Kidney (tissue), 14 donors: Measurements from ENCODE around the gene TMEM97. TPM values are rescaled to one million over a fixed set of nuclear protein-coding genes. Genes with fewer than 3 reads are reported as not detected.
A peak's percentile ranks its signal among the peaks of the same experiment; 100 is the strongest.

Experiments used
- DNase-seq, 5 donors: peaks; one replicate each; pipeline ENCODE4 v3.0.0-alpha.2; 2013 to 2020
- FAIRE-seq: peaks from 2 replicates; lab custom pipeline; 2012; peaks lifted over from hg19 to GRCh38; lab: Jason Lieb, UNC
- H3K27ac ChIP-seq, 2 donors: one replicate each; pipeline ENCODE4 v1.7.0; 2013; ENCODE audit warnings: low read depth in 2 of 2, low read length in 2 of 2, inconsistent platforms in 1 of 2
- H3K27me3 ChIP-seq: one replicate; pipeline ENCODE4 v1.7.1; 2013; ENCODE audit warnings: low read length, inconsistent platforms; ENCODE audit not compliant: control insufficient read depth, insufficient read depth
- H3K36me3 ChIP-seq, 3 donors: one replicate each; pipeline versions ENCODE4 v1.7.0 to v1.7.1; 2013; ENCODE audit warnings: low read length in 3 of 3, control low read depth in 1 of 3, inconsistent platforms in 1 of 3; ENCODE audit not compliant: insufficient read depth in 3 of 3, control insufficient read depth in 2 of 3
- H3K4me1 ChIP-seq, 3 donors: one replicate each; pipeline versions ENCODE4 v1.7.0 to v1.7.1; 2013; ENCODE audit warnings: low read length in 3 of 3, inconsistent platforms in 1 of 3, low read depth in 1 of 3; ENCODE audit not compliant: control insufficient read depth in 2 of 3, insufficient read depth in 2 of 3
- H3K4me3 ChIP-seq, 3 donors: one replicate each; pipeline versions ENCODE4 v1.7.0 to v1.8.1; 2013; ENCODE audit warnings: low read length in 3 of 3, control low read depth in 1 of 3, inconsistent platforms in 1 of 3
- H3K9ac ChIP-seq, 3 donors: one replicate each; pipeline versions ENCODE4 v1.7.0 to v1.7.1; 2013; ENCODE audit warnings: low read length in 3 of 3, control low read depth in 1 of 3, inconsistent platforms in 1 of 3
- H3K9me3 ChIP-seq, 3 donors: one replicate each; pipeline versions ENCODE4 v1.7.0 to v1.7.1; 2013; ENCODE audit warnings: low read length in 3 of 3, control low read depth in 1 of 3, inconsistent platforms in 1 of 3; ENCODE audit not compliant: control insufficient read depth in 2 of 3, insufficient read depth in 1 of 3
- CTCF ChIP-seq: IDR thresholded peaks from 3 replicates; pipeline ENCODE4 v1.5.1; 2012; ENCODE audit warnings: mild to moderate bottlenecking, moderate library complexity, borderline replicate concordance; ENCODE audit not compliant: insufficient read depth; ENCODE audit errors: extremely low read depth
- intact Hi-C: fragments of 100-400 bp; cut with DNase I; formaldehyde crosslinking; loops from one replicate; pipeline ENCODE4 v1.11.1; 2022
- polyA plus RNA-seq: library from polyadenylated mRNA; stranded (reverse); fragments of 350-450 nt; fragmentation: Illumina TruSeq; extraction: RNeasy Lipid Tissue Mini Kit (QIAGEN cat#74804); gene quantifications from one replicate; pipeline ENCODE4 v1.2.3, GENCODE V29; 2014; ENCODE audit warnings: low read depth, low replicate concordance; ENCODE audit not compliant: insufficient read depth
- total RNA-seq: library from RNA; stranded (reverse); fragmentation: NEBNext Ultra II Directional; extraction: Animal tissue kit (Norgen Biotek cat#: 25700); gene quantifications from one replicate; pipeline ENCODE4 v1.2.1, GENCODE V29; 2021
- donor health status: control.
- donor health status: control.
- donor health status: control.
- donor health status: control.
- donor health status: control.
- donor health status: DM: yes; HTN: yes; CAD: no.
- donor health status: Normal renal cell carcinoma (clear cell type).

TMEM97 gene
- total and polyA plus RNA-seq, 2 donors from 2014 or later, result 10.2 to 11.6 TPM

- FAIRE-seq (no peak), DNase-seq (peak in 1 of 5 donors; percentile 58)
- peaks cover 3 to 11% (median 9%) of the 10 kb centered on the region in 3 donors for H3K4me1 ChIP-seq
- no peak overlapping the region for H3K27ac ChIP-seq
- TF ChIP-seq CTCF, result no peak
- no peaks in the 10 kb centered on the region for H3K27me3 ChIP-seq
- no peak overlapping the region for H3K9ac ChIP-seq
- intact Hi-C loops, result no loop called here
- peaks cover 3 to 36% (median 26%) of the 10 kb centered on the region in 3 donors for H3K36me3 ChIP-seq
- H3K9me3 ChIP-seq, result no peaks in the 10 kb centered on the region
- no peak overlapping the region for H3K4me3 ChIP-seq
These were observed 20.4 kb downstream of the TMEM97 start for GRCh38 chr17:28339431-28339830.

GRCh38 chr17:28340374-28340773, 21.4 kb downstream of the TMEM97 start:
- Histone ChIP-seq H3K9me3 (no peaks in the 10 kb centered on the region), H3K27ac (no peak overlapping the region)

GRCh38 chr17:28341516-28341915, 22.5 kb downstream of the TMEM97 start:
- TF ChIP-seq CTCF, result no peak
- FAIRE-seq (no peak), DNase-seq (no peak)
- intact Hi-C loops, result no loop called here
- Histone ChIP-seq H3K9ac (no peak overlapping the region), H3K27me3 (no peaks in the 10 kb centered on the region), H3K36me3 (peaks cover 3 to 55% (median 38%) of the 10 kb centered on the region in 3 donors), H3K4me1 (peaks cover 0 to 22% (median 15%) of the 10 kb centered on the region in 3 donors), H3K4me3 (no peak overlapping the region), H3K9me3 (no peaks in the 10 kb centered on the region), H3K27ac (no peak overlapping the region)

More at GRCh38 chr17:28340374-28340773, 21.4 kb downstream of the TMEM97 start:
- Histone ChIP-seq H3K9ac (no peak overlapping the region), H3K27me3 (no peaks in the 10 kb centered on the region), H3K4me3 (no peak overlapping the region), H3K36me3 (peaks cover 3 to 44% (median 34%) of the 10 kb centered on the region in 3 donors), H3K4me1 (peaks cover 0 to 12% (median 9%) of the 10 kb centered on the region in 3 donors)
- no peak for TF ChIP-seq CTCF
- intact Hi-C loops, result no loop called here
- DNase-seq, result peak in 1 of 5 donors; percentile 58
- no peak for FAIRE-seq

- intact Hi-C loops, result no loop called here
These were observed 23.3 kb downstream of the TMEM97 start for GRCh38 chr17:28342313-28342712.

More at GRCh38 chr17:28342313-28342712, 23.3 kb downstream of the TMEM97 start:
- H3K4me1 ChIP-seq, result peaks cover 0 to 25% (median 18%) of the 10 kb centered on the region in 3 donors
- no peak overlapping the region for H3K27ac ChIP-seq
- H3K36me3 ChIP-seq, result peaks cover 3 to 63% (median 38%) of the 10 kb centered on the region in 3 donors
- H3K27me3 ChIP-seq, result no peaks in the 10 kb centered on the region
- DNase-seq (no peak), FAIRE-seq (no peak)
- no peaks in the 10 kb centered on the region for H3K9me3 ChIP-seq
- no peak overlapping the region for H3K4me3 ChIP-seq
- TF ChIP-seq CTCF, result no peak
- no peak overlapping the region for H3K9ac ChIP-seq
